IMR-90 (cell line): ENCODE data around the gene KDM2B. TPM values are rescaled to one million over a fixed set of nuclear protein-coding genes. Genes with fewer than 3 reads are reported as not detected.

Experiments used
- ATAC-seq: fragments of 200-7000 bp; cut with Tn5 transposase; 2 replicates; pipeline ENCODE4 v1.9.1; 2020; ENCODE audit warnings: low read depth, mild to moderate bottlenecking, moderate library complexity
- BruUV-seq: library from RNA; stranded (reverse); fragments of 400-500 nt; replicated peaks from 2 replicates; lab custom pipeline; 2021; lab: Mats Ljungman, UMichigan
- CTCF ChIA-PET: fragments of 300-600 bp; formaldehyde crosslinking; extraction: SDS; loops from one replicate; lab custom pipeline; 2021; ENCODE audit warnings: antibody characterized with exemption; lab: Yijun Ruan, JAX
- POLR2A ChIA-PET: fragments of 300-600 bp; sonication (Branson Sonifier 250); formaldehyde crosslinking; loops from one replicate; lab custom pipeline; 2022; ENCODE audit warnings: antibody characterized with exemption; ENCODE audit not compliant: unreplicated experiment; lab: Charles Lee
- DNase-seq: peaks from one replicate; pipeline ENCODE4 v3.0.0; 2013
- H2AFZ ChIP-seq: replicated peaks from 2 replicates; pipeline ENCODE3; 2013; ENCODE audit warnings: low read length, mild to moderate bottlenecking; ENCODE audit not compliant: poor library complexity
- H2AK5ac ChIP-seq: 2 replicates; pipeline ENCODE4 v1.6.1; 2013; ENCODE audit warnings: low read depth, low read length, inconsistent platforms
- H2AK9ac ChIP-seq: replicated peaks from 2 replicates; pipeline ENCODE3; 2013; ENCODE audit warnings: mild to moderate bottlenecking, low read depth, low read length, moderate library complexity; ENCODE audit not compliant: poor library complexity
- H2BK120ac ChIP-seq: 2 replicates; pipeline ENCODE4 v1.6.1; 2013; ENCODE audit warnings: low read depth, low read length, inconsistent platforms
- H2BK15ac ChIP-seq: 3 replicates; pipeline ENCODE4 v1.6.1; 2013; ENCODE audit warnings: low read depth, low read length, inconsistent platforms
- H2BK20ac ChIP-seq: 2 replicates; pipeline ENCODE4 v1.6.1; 2013; ENCODE audit warnings: low read depth, mild to moderate bottlenecking, inconsistent platforms, low read length, moderate library complexity
- H2BK5ac ChIP-seq: 2 replicates; pipeline ENCODE4 v1.6.1; 2013; ENCODE audit warnings: mild to moderate bottlenecking, low read depth, low read length, inconsistent platforms; ENCODE audit not compliant: poor library complexity, severe bottlenecking
- H3K14ac ChIP-seq: replicated peaks from 2 replicates; pipeline ENCODE4 v1.6.1; 2013; ENCODE audit warnings: low read depth, low read length, inconsistent platforms
- H3K18ac ChIP-seq: 2 replicates; pipeline ENCODE4 v1.6.1; 2013; ENCODE audit warnings: low read depth, low read length, control low read depth
- H3K23ac ChIP-seq: 2 replicates; pipeline ENCODE4 v1.6.1; 2013; ENCODE audit warnings: low read depth, low read length, inconsistent platforms
- H3K27ac ChIP-seq: 2 replicates; pipeline ENCODE4 v1.5.1; 2013; ENCODE audit warnings: mild to moderate bottlenecking, control low read depth, low read length; ENCODE audit not compliant: insufficient read depth
- H3K27me3 ChIP-seq: 2 replicates; pipeline ENCODE4 v1.6.1; 2013; ENCODE audit warnings: low read length; ENCODE audit not compliant: control insufficient read depth, insufficient read depth
- H3K36me3 ChIP-seq: 2 replicates; pipeline ENCODE4 v1.6.1; 2013; ENCODE audit warnings: low read length, mixed read lengths; ENCODE audit not compliant: control insufficient read depth, insufficient read depth
- H3K4ac ChIP-seq: 2 replicates; pipeline ENCODE4 v1.6.1; 2013; ENCODE audit warnings: low read depth, low read length, inconsistent platforms
- H3K4me1 ChIP-seq: 2 replicates; pipeline ENCODE4 v1.6.1; 2013; ENCODE audit warnings: low read length, mixed read lengths; ENCODE audit not compliant: control insufficient read depth, insufficient read depth
- H3K4me2 ChIP-seq: 2 replicates; pipeline ENCODE4 v1.6.1; 2013; ENCODE audit warnings: low read depth, mild to moderate bottlenecking, control low read depth, low read length, moderate library complexity
- H3K4me3 ChIP-seq: 2 replicates; pipeline ENCODE4 v1.5.1; 2013; ENCODE audit warnings: low read depth, mild to moderate bottlenecking, control low read depth, low read length, moderate library complexity; ENCODE audit not compliant: insufficient read depth
- H3K56ac ChIP-seq: 2 replicates; pipeline ENCODE4 v1.6.1; 2013; ENCODE audit warnings: low read length, inconsistent platforms; ENCODE audit not compliant: insufficient read depth; ENCODE audit errors: extremely low read depth
- H3K79me1 ChIP-seq, 2 experiments: 2 replicates each; pipeline ENCODE4 v1.6.1; 2013; ENCODE audit warnings: low read length in 2 of 2, inconsistent platforms in 1 of 2, low read depth in 1 of 2
- H3K9ac ChIP-seq: 2 replicates; pipeline ENCODE4 v1.6.1; 2013; ENCODE audit warnings: low read depth, low read length, control low read depth
- H3K9me1 ChIP-seq: 2 replicates; pipeline ENCODE4 v1.6.1; 2013; ENCODE audit warnings: low read length, inconsistent platforms; ENCODE audit not compliant: insufficient read depth
- H3K9me3 ChIP-seq: 2 replicates; pipeline ENCODE4 v1.6.1; 2013; ENCODE audit warnings: low read length; ENCODE audit not compliant: control insufficient read depth, insufficient read depth
- H4K20me1 ChIP-seq: 2 replicates; pipeline ENCODE4 v1.6.1; 2013; ENCODE audit warnings: low read length, inconsistent platforms; ENCODE audit not compliant: insufficient read depth
- H4K5ac ChIP-seq: 2 replicates; pipeline ENCODE4 v1.6.1; 2013; ENCODE audit warnings: mild to moderate bottlenecking, low read depth, low read length, control low read depth
- H4K8ac ChIP-seq, 2 experiments: 2 replicates each; pipeline ENCODE4 v1.6.1; 2013; ENCODE audit warnings: low read depth in 2 of 2, low read length in 2 of 2, control low read depth in 1 of 2, inconsistent platforms in 1 of 2
- H4K91ac ChIP-seq: 2 replicates; pipeline ENCODE4 v1.6.1; 2013; ENCODE audit warnings: low read depth, low read length, inconsistent platforms; ENCODE audit not compliant: insufficient read depth
- BHLHE40 ChIP-seq: fragments of 150-350 bp; IDR thresholded peaks from 2 replicates; pipeline ENCODE4 v1.6.1; 2016; ENCODE audit warnings: mild to moderate bottlenecking, low read depth, low read length
- CEBPB ChIP-seq: IDR thresholded peaks from 2 replicates; pipeline ENCODE4 v1.6.1; 2012; ENCODE audit warnings: low read depth, low read length, improper control_type of control experiment
- CHD1 ChIP-seq: IDR thresholded peaks from 2 replicates; pipeline ENCODE4 v1.6.1; 2012; ENCODE audit warnings: low read depth, low read length, improper control_type of control experiment
- CTCF ChIP-seq: conservative IDR thresholded peaks from 2 replicates; pipeline ENCODE4 v1.5.1; 2012; ENCODE audit warnings: mild to moderate bottlenecking, low read depth, low read length, improper control_type of control experiment
- ELK1 ChIP-seq: fragments of 150-350 bp; IDR thresholded peaks from 2 replicates; pipeline ENCODE4 v1.6.1; 2016; ENCODE audit warnings: low read depth, mild to moderate bottlenecking, low read length, moderate library complexity, borderline replicate concordance
- FOS ChIP-seq: fragments of 150-350 bp; IDR thresholded peaks from 2 replicates; pipeline ENCODE4 v1.6.1; 2016; ENCODE audit warnings: low read depth, low read length
- MAFK ChIP-seq: IDR thresholded peaks from 2 replicates; pipeline ENCODE4 v1.6.1; 2012; ENCODE audit warnings: low read depth, low read length, improper control_type of control experiment
- MAZ ChIP-seq: IDR thresholded peaks from 2 replicates; pipeline ENCODE4 v1.6.1; 2012; ENCODE audit warnings: low read depth, mild to moderate bottlenecking, low read length, improper control_type of control experiment, moderate library complexity, borderline replicate concordance
- MXI1 ChIP-seq: IDR thresholded peaks from 2 replicates; pipeline ENCODE4 v1.6.1; 2012; ENCODE audit warnings: low read depth, mild to moderate bottlenecking, low read length, moderate library complexity, borderline replicate concordance
- NFE2L2 ChIP-seq: fragments of 150-350 bp; IDR thresholded peaks from 2 replicates; pipeline ENCODE4 v1.6.1; 2016; ENCODE audit warnings: low read depth, mild to moderate bottlenecking, low read length
- POLR2A ChIP-seq: IDR thresholded peaks from 2 replicates; pipeline ENCODE4 v1.6.1; 2012; ENCODE audit warnings: mild to moderate bottlenecking, low read depth, low read length
- RAD21 ChIP-seq: IDR thresholded peaks from 2 replicates; pipeline ENCODE4 v1.6.1; 2012; ENCODE audit warnings: low read length, improper control_type of control experiment
- RCOR1 ChIP-seq: IDR thresholded peaks from 2 replicates; pipeline ENCODE4 v1.6.1; 2012; ENCODE audit warnings: mild to moderate bottlenecking, low read length, improper control_type of control experiment; ENCODE audit not compliant: insufficient replicate concordance
- RFX5 ChIP-seq: IDR thresholded peaks from 2 replicates; pipeline ENCODE4 v1.8.0; 2012; ENCODE audit warnings: low read depth, mild to moderate bottlenecking, low read length, moderate library complexity
- SMC3 ChIP-seq: fragments of 150-350 bp; IDR thresholded peaks from 2 replicates; pipeline ENCODE4 v1.6.1; 2016; ENCODE audit warnings: low read depth, mild to moderate bottlenecking, antibody characterized with exemption, low read length, moderate library complexity
- USF2 ChIP-seq: fragments of 150-350 bp; IDR thresholded peaks from 2 replicates; pipeline ENCODE4 v1.6.1; 2017; ENCODE audit warnings: mild to moderate bottlenecking, antibody characterized with exemption, low read length, low read depth
- WGBS, 2 experiments: methylation state at CpG; one replicate each; pipeline versions ENCODE4 v1.1.5 to v1.1.7; 2013; ENCODE audit warnings: missing lambda C conversion rate in 2 of 2; ENCODE audit not compliant: insufficient read length in 1 of 2; ENCODE audit errors: extremely low coverage in 2 of 2; 5-methylcytosine and 5-hydroxymethylcytosine counted together
- dilution Hi-C: fragments of 300-500 bp; cut with HindIII; formaldehyde crosslinking; loops from one replicate; pipeline ENCODE4 v1.14.3; 2018; ENCODE audit warnings: low sequenced_read_pairs; ENCODE audit not compliant: unreplicated experiment
- in situ Hi-C: fragments of 300-500 bp; cut with MboI; formaldehyde crosslinking; loops from 3 replicates; pipeline ENCODE4 v1.14.3; 2019; ENCODE audit warnings: low sequenced_read_pairs, inconsistent platforms, mixed read lengths
- intact Hi-C: fragments of 100-400 bp; cut with micrococcal nuclease; formaldehyde crosslinking; loops from 2 replicates; pipeline ENCODE4 v1.10.0; 2022
- polyA plus RNA-seq, 3 experiments: library from polyadenylated mRNA; depleted of rRNA; stranded (reverse); fragments of >200 nt; gene quantifications; 2 replicates each; pipeline ENCODE4 v1.2.3, GENCODE V29; 2012; ENCODE audit warnings: low replicate concordance in 1 of 3
- total RNA-seq: library from RNA; depleted of rRNA; stranded (reverse); fragments of >200 nt; gene quantifications from 2 replicates; pipeline ENCODE4 v1.2.3, GENCODE V29; 2012

KDM2B gene
- total and polyA plus RNA-seq, 2 of the 4 experiments (the other 2 are of a cell fraction): 22.6 to 24.2 TPM

- no peak overlapping the region for H3K4me2 ChIP-seq
- intact Hi-C loops: no loop called here
- H2BK15ac ChIP-seq: no peak overlapping the region
- peak overlapping the region; percentile 65 for H2AK9ac ChIP-seq
- dilution Hi-C loops: no loop called here
- no peak overlapping the region for H3K23ac ChIP-seq
- H2AK5ac ChIP-seq: no peak overlapping the region
- ATAC-seq: no peak
- H2BK5ac ChIP-seq: no peak overlapping the region
- no peak overlapping the region for H3K4me3 ChIP-seq
- no TSS peak for BruUV-seq
- no peaks in the 10 kb centered on the region for H3K27me3 ChIP-seq
- POLR2A ChIA-PET: no interaction called here
- no peak overlapping the region for H3K14ac ChIP-seq
- H2BK20ac ChIP-seq: no peak overlapping the region
- H4K5ac ChIP-seq: no peak overlapping the region
- H3K36me3 ChIP-seq: peaks cover 23% of the 10 kb centered on the region
- 98% methylated on average over 7 of the region's 13 CpGs; no CpG with 5 or more reads in 1 of the 2 experiments for WGBS, 2 experiments
- H3K9me3 ChIP-seq: no peaks in the 10 kb centered on the region
- no peak for DNase-seq
- no peaks in the 10 kb centered on the region; the same call in 1 of the 2 replicates for H3K4me1 ChIP-seq
- H3K56ac ChIP-seq: no peak overlapping the region
- CTCF ChIA-PET: no interaction called here
- no peak overlapping the region for H2BK120ac ChIP-seq
- H3K4ac ChIP-seq: no peak overlapping the region
- in situ Hi-C loops: no loop called here
- no peak overlapping the region for H3K27ac ChIP-seq
- no peak overlapping the region for H3K18ac ChIP-seq
- TF ChIP-seq RAD21 (no peak), USF2 (no peak), RFX5 (no peak), BHLHE40 (no peak), NFE2L2 (no peak), MAZ (no peak), MAFK (no peak), CHD1 (no peak), MXI1 (no peak), POLR2A (no peak), RCOR1 (no peak), FOS (no peak), ELK1 (no peak), CEBPB (no peak), SMC3 (no peak), CTCF (no peak)
- H3K9me1 ChIP-seq: 0 out of 2 replicates have a peak, but pooled peaks cover 3% of the 10 kb centered on the region
- H3K9ac ChIP-seq: no peak overlapping the region
- no peak overlapping the region for H4K91ac ChIP-seq
- peaks cover 0 to 8% of the 10 kb centered on the region in 2 experiments; a peak in 1 of 4 replicates for H3K79me1 ChIP-seq
- no peak overlapping the region for H2AFZ ChIP-seq
- H4K20me1 ChIP-seq: no peaks in the 10 kb centered on the region; the same call in 1 of the 2 replicates
- H4K8ac ChIP-seq: no peak overlapping the region
Measured at GRCh38 chr12:121520119-121520518, 60.7 kb downstream of the KDM2B start.
